ENCODE results near the gene MLXIP.

MLXIP gene

GRCh38 chr12:122086641-122087285, 8.2 kb downstream of the MLXIP start:
- TF ChIP-seq CTCF (IDR thresholded peaks at IDR 0.05; ENCODE audit: insufficient read depth, missing control alignments): no peak
- FAIRE-seq (no peak), DNase-seq (ENCODE audit: insufficient read length, low spot score) (no peak)

GRCh38 chr12:122087431-122088178, 9.0 kb downstream of the MLXIP start:
- TF ChIP-seq CTCF (IDR thresholded peaks at IDR 0.05; ENCODE audit: insufficient read depth, missing control alignments): no peak
- no peak for FAIRE-seq
- no peak for DNase-seq (ENCODE audit: insufficient read length, low spot score)

GRCh38 chr12:122088179-122088810, 9.7 kb downstream of the MLXIP start:
- no peak for DNase-seq (ENCODE audit: insufficient read length, low spot score)
- no peak for TF ChIP-seq CTCF (IDR thresholded peaks at IDR 0.05; ENCODE audit: insufficient read depth, missing control alignments)
- no peak for FAIRE-seq

GRCh38 chr12:122089077-122089476, 10.5 kb downstream of the MLXIP start:
- DNase-seq (ENCODE audit: insufficient read length, low spot score) (no peak), FAIRE-seq (no peak)
- TF ChIP-seq CTCF (IDR thresholded peaks at IDR 0.05; ENCODE audit: insufficient read depth, missing control alignments): no peak

- no peak for DNase-seq (ENCODE audit: insufficient read length, low spot score)
- TF ChIP-seq CTCF (IDR thresholded peaks at IDR 0.05; ENCODE audit: insufficient read depth, missing control alignments): no peak
- FAIRE-seq: no peak
Measured at GRCh38 chr12:122090759-122091515, 12.4 kb downstream of the MLXIP start.

GRCh38 chr12:122093098-122093883, 14.7 kb downstream of the MLXIP start:
- DNase-seq (ENCODE audit: insufficient read length, low spot score): no peak
- no peak for FAIRE-seq
- no peak for TF ChIP-seq CTCF (IDR thresholded peaks at IDR 0.05; ENCODE audit: insufficient read depth, missing control alignments)

Data from D721Med (cell line).